GM12878 (cell line): Measurements from ENCODE around the gene CORO7. TPM values are rescaled to one million over a fixed set of nuclear protein-coding genes. Genes with fewer than 3 reads are reported as not detected.

Source experiments
- polyA plus RNA-seq, 11 experiments: library from polyadenylated mRNA; depleted of rRNA in 4 of 11; unstranded in 6 of 11; stranded (reverse) in 5 of 11; fragments of >200 nt; fragmentation: Nextera tagmentation in 4 of 11; fragmentation: Illumina TruSeq in 1 of 11; extraction: Ambion mirVana in 4 of 11; extraction: Trizol in 1 of 11; gene quantifications; 1 replicate in 1 of 11; 2 replicates in 10 of 11; pipeline versions ENCODE4 v1.2.1 to v1.2.3, GENCODE V29; 2011 to 2016; ENCODE audit warnings: inconsistent platforms in 2 of 11, missing spikeins in 2 of 11, low read depth in 1 of 11
- small RNA-seq: library from RNA; depleted of rRNA; stranded (forward); fragments of <200 nt; gene quantifications from one replicate; pipeline ENCODE3, GENCODE V24; 2014
- total RNA-seq, 4 experiments: library from RNA; depleted of rRNA in 3 of 4; stranded (reverse); fragments of >200 nt in 3 of 4; fragmentation: Illumina TruSeq in 1 of 4; extraction: Trizol in 1 of 4; gene quantifications; 2 replicates each; pipeline versions ENCODE4 v1.2.1 to v1.2.3, GENCODE V29; 2013 to 2021

Gene CORO7
- total and polyA plus RNA-seq, 10 of the 15 experiments (the other 5 are each of a cell fraction or from before 2014, with no cell fraction given), result 0.64 to 89.2 (median 43.7) TPM

Small RNA genes lying within 50 kb of the gene (small RNA-seq; reads per million reads assigned to genes)
- gene AC012676.2, result not detected

Other genes with a start within 250 kb of the CORO7 start
Only the 7 nearest of the 12 such genes appear.
- gene GLIS2, start 100.5 kb downstream of the CORO7 start, total RNA-seq (2014; rRNA removed), result 0.06 TPM in 1 of 2 replicates, not detected in the other
- gene GLIS2, start 100.5 kb downstream of the CORO7 start, total RNA-seq (2014; rRNA removed; fragmentation: Illumina TruSeq; extraction: Trizol), result not detected in 2 replicates
- 0.51 and 0.61 TPM in 2 replicates for gene GLIS2, start 100.5 kb downstream of the CORO7 start, total RNA-seq (2021)
- gene GLIS2, start 100.5 kb downstream of the CORO7 start, polyA plus RNA-seq (2011; rRNA removed), result 0.37 and 0.64 TPM in 2 replicates
- 0.03 TPM in 1 of 2 replicates, not detected in the other for gene GLIS2, start 100.5 kb downstream of the CORO7 start, polyA plus RNA-seq (2014; fragmentation: Illumina TruSeq; extraction: Trizol)
- gene GLIS2, start 100.5 kb downstream of the CORO7 start, polyA plus RNA-seq (2014; fragmentation: Nextera tagmentation; extraction: Ambion mirVana), result not detected
- gene GLIS2, start 100.5 kb downstream of the CORO7 start, polyA plus RNA-seq (2014; rRNA removed), result 0.14 and 0.25 TPM in 2 replicates
- gene GLIS2, start 100.5 kb downstream of the CORO7 start, polyA plus RNA-seq (2016; fragmentation: Nextera tagmentation; extraction: Ambion mirVana), result under 1 TPM in 1 of 2 experiments, not detected in 1; 0.21 TPM
- 50.2 and 55.4 TPM in 2 replicates for gene PAM16, start 65.3 kb downstream of the CORO7 start, total RNA-seq (2014; rRNA removed)
- 17.8 and 18.5 TPM in 2 replicates for gene PAM16, start 65.3 kb downstream of the CORO7 start, total RNA-seq (2014; rRNA removed; fragmentation: Illumina TruSeq; extraction: Trizol)
- 54.9 and 61.6 TPM in 2 replicates for gene PAM16, start 65.3 kb downstream of the CORO7 start, total RNA-seq (2021)
- 22.5 and 32.8 TPM in 2 replicates for gene PAM16, start 65.3 kb downstream of the CORO7 start, polyA plus RNA-seq (2011; rRNA removed)
- gene PAM16, start 65.3 kb downstream of the CORO7 start, polyA plus RNA-seq (2014; fragmentation: Illumina TruSeq; extraction: Trizol), result 8.4 and 20.7 TPM in 2 replicates
- 10 to 100 TPM; 20.8 to 48.1 TPM for gene PAM16, start 65.3 kb downstream of the CORO7 start, polyA plus RNA-seq (2014; fragmentation: Nextera tagmentation; extraction: Ambion mirVana)
- 94.3 and 100 TPM in 2 replicates for gene PAM16, start 65.3 kb downstream of the CORO7 start, polyA plus RNA-seq (2014; rRNA removed)
- gene PAM16, start 65.3 kb downstream of the CORO7 start, polyA plus RNA-seq (2016; fragmentation: Nextera tagmentation; extraction: Ambion mirVana), result 10 to 100 TPM; 72.8 to 78.7 TPM
- gene VASN, start 44.7 kb downstream of the CORO7 start, total RNA-seq (2014; rRNA removed), result not detected in 2 replicates
- not detected in 2 replicates for gene VASN, start 44.7 kb downstream of the CORO7 start, total RNA-seq (2014; rRNA removed; fragmentation: Illumina TruSeq; extraction: Trizol)
- 0.10 TPM in 1 of 2 replicates, not detected in the other for gene VASN, start 44.7 kb downstream of the CORO7 start, total RNA-seq (2021)
- not detected in 2 replicates for gene VASN, start 44.7 kb downstream of the CORO7 start, polyA plus RNA-seq (2011; rRNA removed)
- not detected in 2 replicates for gene VASN, start 44.7 kb downstream of the CORO7 start, polyA plus RNA-seq (2014; fragmentation: Illumina TruSeq; extraction: Trizol)
- gene VASN, start 44.7 kb downstream of the CORO7 start, polyA plus RNA-seq (2014; fragmentation: Nextera tagmentation; extraction: Ambion mirVana), result under 1 TPM in 1 of 2 experiments, not detected in 1; 0.02 TPM
- not detected in 2 replicates for gene VASN, start 44.7 kb downstream of the CORO7 start, polyA plus RNA-seq (2014; rRNA removed)
- gene VASN, start 44.7 kb downstream of the CORO7 start, polyA plus RNA-seq (2016; fragmentation: Nextera tagmentation; extraction: Ambion mirVana), result under 1 TPM; 0.18 to 0.19 TPM
- 76.3 and 83.5 TPM in 2 replicates for gene DNAJA3, start 9.3 kb upstream of the CORO7 start, total RNA-seq (2014; rRNA removed)
- gene DNAJA3, start 9.3 kb upstream of the CORO7 start, total RNA-seq (2014; rRNA removed; fragmentation: Illumina TruSeq; extraction: Trizol), result 51.7 and 55.6 TPM in 2 replicates
- gene DNAJA3, start 9.3 kb upstream of the CORO7 start, total RNA-seq (2021), result 56.4 and 65.9 TPM in 2 replicates
- gene DNAJA3, start 9.3 kb upstream of the CORO7 start, polyA plus RNA-seq (2011; rRNA removed), result 40.8 and 43.1 TPM in 2 replicates
- 29.4 and 51.3 TPM in 2 replicates for gene DNAJA3, start 9.3 kb upstream of the CORO7 start, polyA plus RNA-seq (2014; fragmentation: Illumina TruSeq; extraction: Trizol)
- 10 to 100 TPM in 1 of 2 experiments, 1 to 10 TPM in 1; 8.4 to 20.4 TPM for gene DNAJA3, start 9.3 kb upstream of the CORO7 start, polyA plus RNA-seq (2014; fragmentation: Nextera tagmentation; extraction: Ambion mirVana)
- 77.4 and 80.1 TPM in 2 replicates for gene DNAJA3, start 9.3 kb upstream of the CORO7 start, polyA plus RNA-seq (2014; rRNA removed)
- gene DNAJA3, start 9.3 kb upstream of the CORO7 start, polyA plus RNA-seq (2016; fragmentation: Nextera tagmentation; extraction: Ambion mirVana), result 100 to 1,000 TPM; 124 to 141 TPM
- 69.7 and 74.8 TPM in 2 replicates for gene NMRAL1, start 58.0 kb upstream of the CORO7 start, total RNA-seq (2014; rRNA removed)
- 41.6 and 52.5 TPM in 2 replicates for gene NMRAL1, start 58.0 kb upstream of the CORO7 start, total RNA-seq (2014; rRNA removed; fragmentation: Illumina TruSeq; extraction: Trizol)
- gene NMRAL1, start 58.0 kb upstream of the CORO7 start, total RNA-seq (2021), result 66.0 and 72.4 TPM in 2 replicates
- gene NMRAL1, start 58.0 kb upstream of the CORO7 start, polyA plus RNA-seq (2011; rRNA removed), result 19.9 and 33.7 TPM in 2 replicates
- 14.9 and 36.5 TPM in 2 replicates for gene NMRAL1, start 58.0 kb upstream of the CORO7 start, polyA plus RNA-seq (2014; fragmentation: Illumina TruSeq; extraction: Trizol)
- gene NMRAL1, start 58.0 kb upstream of the CORO7 start, polyA plus RNA-seq (2014; fragmentation: Nextera tagmentation; extraction: Ambion mirVana), result 10 to 100 TPM in 1 of 2 experiments, 1 to 10 TPM in 1; 4.8 to 11.2 TPM
- gene NMRAL1, start 58.0 kb upstream of the CORO7 start, polyA plus RNA-seq (2014; rRNA removed), result 74.2 and 74.4 TPM in 2 replicates
- 100 to 1,000 TPM in 1 of 2 experiments, 10 to 100 TPM in 1; 84.1 to 102 TPM for gene NMRAL1, start 58.0 kb upstream of the CORO7 start, polyA plus RNA-seq (2016; fragmentation: Nextera tagmentation; extraction: Ambion mirVana)
- 58.9 and 61.9 TPM in 2 replicates for gene HMOX2, start 59.8 kb upstream of the CORO7 start, total RNA-seq (2014; rRNA removed)
- gene HMOX2, start 59.8 kb upstream of the CORO7 start, total RNA-seq (2014; rRNA removed; fragmentation: Illumina TruSeq; extraction: Trizol), result 47.7 and 51.2 TPM in 2 replicates
- 53.3 and 56.2 TPM in 2 replicates for gene HMOX2, start 59.8 kb upstream of the CORO7 start, total RNA-seq (2021)
- gene HMOX2, start 59.8 kb upstream of the CORO7 start, polyA plus RNA-seq (2011; rRNA removed), result 50.4 and 56.7 TPM in 2 replicates
- 47.8 and 61.5 TPM in 2 replicates for gene HMOX2, start 59.8 kb upstream of the CORO7 start, polyA plus RNA-seq (2014; fragmentation: Illumina TruSeq; extraction: Trizol)
- gene HMOX2, start 59.8 kb upstream of the CORO7 start, polyA plus RNA-seq (2014; fragmentation: Nextera tagmentation; extraction: Ambion mirVana), result 10 to 100 TPM; 26.4 to 37.7 TPM
- 70.6 and 70.8 TPM in 2 replicates for gene HMOX2, start 59.8 kb upstream of the CORO7 start, polyA plus RNA-seq (2014; rRNA removed)
- gene HMOX2, start 59.8 kb upstream of the CORO7 start, polyA plus RNA-seq (2016; fragmentation: Nextera tagmentation; extraction: Ambion mirVana), result 100 to 1,000 TPM in 1 of 2 experiments, 10 to 100 TPM in 1; 85.7 to 111 TPM
- gene CDIP1, start 122.2 kb upstream of the CORO7 start, total RNA-seq (2014; rRNA removed), result 14.2 and 15.6 TPM in 2 replicates
- gene CDIP1, start 122.2 kb upstream of the CORO7 start, total RNA-seq (2014; rRNA removed; fragmentation: Illumina TruSeq; extraction: Trizol), result 7.6 and 9.1 TPM in 2 replicates
- gene CDIP1, start 122.2 kb upstream of the CORO7 start, total RNA-seq (2021), result 27.8 and 28.2 TPM in 2 replicates
- 3.1 and 11.0 TPM in 2 replicates for gene CDIP1, start 122.2 kb upstream of the CORO7 start, polyA plus RNA-seq (2011; rRNA removed)
- 10.3 and 17.5 TPM in 2 replicates for gene CDIP1, start 122.2 kb upstream of the CORO7 start, polyA plus RNA-seq (2014; fragmentation: Illumina TruSeq; extraction: Trizol)
- 1 to 10 TPM; 6.1 to 7.2 TPM for gene CDIP1, start 122.2 kb upstream of the CORO7 start, polyA plus RNA-seq (2014; fragmentation: Nextera tagmentation; extraction: Ambion mirVana)
- 11.5 and 12.0 TPM in 2 replicates for gene CDIP1, start 122.2 kb upstream of the CORO7 start, polyA plus RNA-seq (2014; rRNA removed)
- gene CDIP1, start 122.2 kb upstream of the CORO7 start, polyA plus RNA-seq (2016; fragmentation: Nextera tagmentation; extraction: Ambion mirVana), result 10 to 100 TPM; 29.4 to 32.4 TPM